Keratinocyte (primary cell): ENCODE data around the gene DKK3. TPM values are rescaled to one million over a fixed set of nuclear protein-coding genes. Genes with fewer than 3 reads are reported as not detected.
A peak's percentile ranks its signal among the peaks of the same experiment; 100 is the strongest.

ENCODE experiments used
- DNase-seq: peaks from one replicate; pipeline ENCODE4 v3.0.0-alpha.2; 2011; ENCODE audit warnings: low read depth, missing footprints, low spot score
- FAIRE-seq: peaks from 2 replicates; lab custom pipeline; 2011; peaks lifted over from hg19 to GRCh38; lab: Jason Lieb, UNC
- H2AFZ ChIP-seq: 2 replicates; pipeline ENCODE4 v1.6.0; 2012; ENCODE audit warnings: low read length, control low read depth, inconsistent platforms; ENCODE audit not compliant: control insufficient read depth
- H3K27ac ChIP-seq: 2 replicates; pipeline ENCODE4 v1.5.1; 2011; ENCODE audit warnings: low read length; ENCODE audit not compliant: control insufficient read depth, insufficient read depth
- H3K27me3 ChIP-seq: 3 replicates; pipeline ENCODE4 v1.6.0; 2011; ENCODE audit warnings: low read length; ENCODE audit not compliant: control insufficient read depth, insufficient read depth; ENCODE audit errors: extremely low read depth
- H3K36me3 ChIP-seq, 2 experiments: 2 replicates in 1 of 2; 3 replicates in 1 of 2; pipeline ENCODE4 v1.5.1; 2011; ENCODE audit warnings: low read length in 2 of 2, mild to moderate bottlenecking in 1 of 2; ENCODE audit not compliant: control insufficient read depth in 2 of 2, insufficient read depth in 2 of 2; ENCODE audit errors: extremely low read depth in 1 of 2
- H3K4me1 ChIP-seq: 3 replicates; pipeline ENCODE4 v1.5.1; 2011; ENCODE audit warnings: low read length; ENCODE audit not compliant: control insufficient read depth, insufficient read depth; ENCODE audit errors: extremely low read depth
- H3K4me2 ChIP-seq: 3 replicates; pipeline ENCODE4 v1.6.0; 2011; ENCODE audit warnings: low read depth, low read length; ENCODE audit not compliant: control insufficient read depth, insufficient read depth; ENCODE audit errors: extremely low read depth
- H3K4me3 ChIP-seq, 3 experiments: fragments of 200-600 bp in 1 of 3; sonication (generic) in 1 of 3; 2 replicates in 2 of 3; 3 replicates in 1 of 3; pipeline ENCODE4 v1.5.1; 2011 to 2016; ENCODE audit warnings: low read length in 3 of 3, mild to moderate bottlenecking in 3 of 3, control low read depth in 2 of 3, inconsistent platforms in 1 of 3, low read depth in 1 of 3, mixed read lengths in 1 of 3, mixed run types in 1 of 3, moderate library complexity in 1 of 3; ENCODE audit not compliant: control insufficient read depth in 2 of 3, insufficient read depth in 2 of 3; ENCODE audit errors: extremely low read depth in 1 of 3
- H3K79me2 ChIP-seq: 2 replicates; pipeline ENCODE4 v1.6.0; 2012; ENCODE audit warnings: low read length; ENCODE audit not compliant: control insufficient read depth, insufficient read depth
- H3K9ac ChIP-seq: 3 replicates; pipeline ENCODE4 v1.6.0; 2011; ENCODE audit warnings: low read length; ENCODE audit not compliant: control insufficient read depth, insufficient read depth; ENCODE audit errors: extremely low read depth
- H3K9me1 ChIP-seq: 3 replicates; pipeline ENCODE4 v1.6.0; 2011; ENCODE audit warnings: low read length; ENCODE audit not compliant: control insufficient read depth, insufficient read depth; ENCODE audit errors: extremely low read depth
- H3K9me3 ChIP-seq: 2 replicates; pipeline ENCODE4 v1.5.1; 2012; ENCODE audit warnings: low read depth, low read length; ENCODE audit not compliant: control insufficient read depth
- H4K20me1 ChIP-seq: 3 replicates; pipeline ENCODE4 v1.6.0; 2011; ENCODE audit warnings: low read length; ENCODE audit not compliant: control insufficient read depth, insufficient read depth; ENCODE audit errors: extremely low read depth
- EZH2 ChIP-seq: IDR thresholded peaks from one replicate; pipeline ENCODE4 v1.6.1; 2012; ENCODE audit warnings: inconsistent platforms, mild to moderate bottlenecking, low read length, moderate library complexity
- dilution Hi-C: fragments of 300-500 bp; cut with MboI; formaldehyde crosslinking; loops from one replicate; pipeline ENCODE4 v1.7.0; 2020; ENCODE audit warnings: low sequenced_read_pairs; ENCODE audit not compliant: extremely low pct_ligation_motif_present
- polyA plus RNA-seq, 5 experiments: library from polyadenylated mRNA; depleted of rRNA in 3 of 5; stranded (reverse) in 3 of 5; stranded (forward) in 1 of 5; unstranded in 1 of 5; fragments of >200 nt; gene quantifications; 1 replicate in 1 of 5; 2 replicates in 3 of 5; 3 replicates in 1 of 5; pipeline versions ENCODE4 v1.2.1 to v1.2.3, GENCODE V29; 2011 to 2012; ENCODE audit warnings: missing spikeins in 2 of 5, low read depth in 1 of 5, low replicate concordance in 1 of 5
- TF ChIP-seq, protein P1 (sequence below), 3 experiments: IDR thresholded peaks in 1 of 3; conservative IDR thresholded peaks in 1 of 3; optimal IDR thresholded peaks in 1 of 3; 2 replicates in 2 of 3; 3 replicates in 1 of 3; pipeline versions ENCODE3 to v1.5.1; 2011; ENCODE audit warnings: low read length in 3 of 3, mild to moderate bottlenecking in 3 of 3, moderate library complexity in 2 of 3, control low read depth in 1 of 3, inconsistent platforms in 1 of 3; ENCODE audit not compliant: insufficient read depth in 2 of 3; ENCODE audit errors: extremely low read depth in 1 of 3

DKK3 gene
- polyA plus RNA-seq, 1 donor (not counting 4 experiments of a cell fraction or from before 2014, with no cell fraction given) = 712 TPM

DNA sequence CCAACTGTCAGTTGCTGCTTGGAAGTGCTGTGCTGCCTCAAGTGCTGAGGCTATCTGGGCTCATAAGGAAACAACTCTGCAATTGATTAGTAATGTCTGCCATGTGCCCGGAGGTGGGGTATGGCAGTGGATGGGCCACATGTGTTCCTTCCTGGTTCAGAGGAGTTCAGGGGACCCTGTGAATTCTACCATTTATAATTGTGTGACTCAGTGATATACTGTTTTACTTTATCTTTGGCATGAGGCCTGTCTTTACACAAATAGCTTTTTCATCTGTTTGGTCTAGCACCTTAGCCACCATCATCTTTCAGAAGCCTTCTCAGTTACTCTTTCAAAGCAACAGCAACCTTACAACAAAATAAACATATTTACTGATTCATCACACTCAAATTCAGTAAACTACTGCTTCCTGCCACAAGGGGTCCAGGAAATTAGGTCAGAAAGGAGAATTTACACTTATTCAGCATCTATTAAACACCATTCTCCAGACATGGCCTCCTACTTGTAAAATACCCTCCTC, 20.9 kb downstream of the DKK3 start:
- Histone ChIP-seq H3K9ac (no peak overlapping the region), H3K9me1 (no peaks in the 10 kb centered on the region), H3K4me2 (no peak overlapping the region), H3K27ac (no peak overlapping the region), H3K27me3 (no peaks in the 10 kb centered on the region), H4K20me1 (no peaks in the 10 kb centered on the region), H2AFZ (no peak overlapping the region), H3K79me2 (peaks cover 47% of the 10 kb centered on the region), H3K4me1 (peaks cover 67% of the 10 kb centered on the region), H3K4me3 (no peak overlapping the region), H3K36me3 (peaks cover 6 to 47% of the 10 kb centered on the region in 2 experiments), H3K9me3 (no peaks in the 10 kb centered on the region)
- dilution Hi-C loops = no loop called here
- TF ChIP-seq, protein P1, sequence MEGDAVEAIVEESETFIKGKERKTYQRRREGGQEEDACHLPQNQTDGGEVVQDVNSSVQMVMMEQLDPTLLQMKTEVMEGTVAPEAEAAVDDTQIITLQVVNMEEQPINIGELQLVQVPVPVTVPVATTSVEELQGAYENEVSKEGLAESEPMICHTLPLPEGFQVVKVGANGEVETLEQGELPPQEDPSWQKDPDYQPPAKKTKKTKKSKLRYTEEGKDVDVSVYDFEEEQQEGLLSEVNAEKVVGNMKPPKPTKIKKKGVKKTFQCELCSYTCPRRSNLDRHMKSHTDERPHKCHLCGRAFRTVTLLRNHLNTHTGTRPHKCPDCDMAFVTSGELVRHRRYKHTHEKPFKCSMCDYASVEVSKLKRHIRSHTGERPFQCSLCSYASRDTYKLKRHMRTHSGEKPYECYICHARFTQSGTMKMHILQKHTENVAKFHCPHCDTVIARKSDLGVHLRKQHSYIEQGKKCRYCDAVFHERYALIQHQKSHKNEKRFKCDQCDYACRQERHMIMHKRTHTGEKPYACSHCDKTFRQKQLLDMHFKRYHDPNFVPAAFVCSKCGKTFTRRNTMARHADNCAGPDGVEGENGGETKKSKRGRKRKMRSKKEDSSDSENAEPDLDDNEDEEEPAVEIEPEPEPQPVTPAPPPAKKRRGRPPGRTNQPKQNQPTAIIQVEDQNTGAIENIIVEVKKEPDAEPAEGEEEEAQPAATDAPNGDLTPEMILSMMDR (optimal IDR thresholded peaks at IDR 0.05 in 1 of 3, IDR thresholded peaks at IDR 0.05 in 1 of 3, conservative IDR thresholded peaks at IDR 0.05 in 1 of 3; ENCODE audit: extremely low read depth in 1 of 3, insufficient read depth in 2 of 3, low read length in 3 of 3) = peak in 2 of 3 experiments; percentile 12 to 64
- no peak for TF ChIP-seq EZH2
- DNase-seq (no peak), FAIRE-seq (no peak)

DNA sequence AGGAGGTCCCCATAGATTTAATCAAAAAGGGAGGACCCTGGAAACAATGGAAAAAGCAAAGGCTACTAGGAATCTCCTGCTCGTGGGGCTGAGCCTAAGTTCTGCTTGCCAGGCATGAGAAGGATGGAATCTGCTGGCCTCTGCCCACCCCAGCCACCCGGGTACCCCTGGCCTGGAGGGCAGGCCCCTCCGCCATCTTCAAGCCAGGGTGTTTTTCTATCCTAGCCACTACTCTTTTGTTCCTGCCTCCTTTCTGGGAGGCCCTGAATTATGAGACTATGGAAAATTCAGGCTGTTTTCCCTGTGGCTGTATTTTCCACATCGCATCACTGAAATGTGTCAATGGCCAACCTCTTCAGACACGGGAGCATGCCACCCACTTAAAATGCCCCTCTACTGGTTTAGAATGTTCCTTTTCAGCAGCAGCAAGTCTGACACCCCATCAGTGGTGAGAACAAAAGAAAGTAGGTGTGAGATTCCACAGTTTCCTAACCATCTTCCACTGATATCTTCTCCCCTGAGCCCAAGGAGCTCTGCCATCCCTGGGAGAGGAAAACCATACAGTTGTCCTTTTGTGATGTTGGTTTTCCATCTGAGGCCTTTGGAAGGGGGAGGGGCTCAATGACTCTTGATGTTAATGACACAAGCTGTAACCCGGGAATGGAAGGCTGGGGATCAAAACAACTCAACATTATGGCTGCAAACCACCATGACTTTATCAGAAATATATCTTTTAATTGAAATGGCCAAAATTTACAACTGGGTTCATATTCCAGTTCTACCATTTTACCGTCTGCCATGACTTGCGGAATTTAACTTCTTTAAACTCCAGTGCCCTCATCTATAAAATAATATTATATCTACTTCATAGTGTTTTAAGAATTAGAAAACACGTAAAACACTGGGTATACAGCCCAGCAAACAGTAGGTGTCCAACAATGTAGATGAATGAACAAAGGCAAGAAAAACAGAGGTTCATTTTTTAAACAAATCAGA, 22.2 kb downstream of the DKK3 start:
- Histone ChIP-seq H3K4me1 (peaks cover 61% of the 10 kb centered on the region), H3K9me1 (no peaks in the 10 kb centered on the region), H3K27me3 (no peaks in the 10 kb centered on the region), H3K36me3 (peaks cover 6 to 43% of the 10 kb centered on the region in 2 experiments), H3K9ac (no peak overlapping the region), H3K79me2 (peaks cover 43% of the 10 kb centered on the region), H3K4me2 (no peak overlapping the region), H3K27ac (peak overlapping the region; percentile 19), H3K9me3 (no peaks in the 10 kb centered on the region), H2AFZ (no peak overlapping the region), H3K4me3 (no peak overlapping the region), H4K20me1 (no peaks in the 10 kb centered on the region)
- dilution Hi-C loops = no loop called here
- FAIRE-seq = no peak
- TF ChIP-seq EZH2 = no peak
- TF ChIP-seq, protein P1 (optimal IDR thresholded peaks at IDR 0.05 in 1 of 3, IDR thresholded peaks at IDR 0.05 in 1 of 3, conservative IDR thresholded peaks at IDR 0.05 in 1 of 3; ENCODE audit: extremely low read depth in 1 of 3, insufficient read depth in 2 of 3, low read length in 3 of 3) = no peak
- DNase-seq = no peak
